ES-I3 (cell line): ENCODE data around the gene PRPH2.

ENCODE experiments used
- H3K36me3 ChIP-seq: 2 replicates; pipeline ENCODE4 v1.6.1; 2013; ENCODE audit warnings: mild to moderate bottlenecking, low read length, control low read depth, moderate library complexity; ENCODE audit not compliant: insufficient read depth
- H3K4me1 ChIP-seq: 2 replicates; pipeline ENCODE4 v1.6.1; 2013; ENCODE audit warnings: mild to moderate bottlenecking, control low read depth, low read length; ENCODE audit not compliant: insufficient read depth
- H3K9ac ChIP-seq: 2 replicates; pipeline ENCODE4 v1.6.1; 2013; ENCODE audit warnings: low read depth, mild to moderate bottlenecking, low read length, moderate library complexity
- H3K9me3 ChIP-seq: 2 replicates; pipeline ENCODE4 v1.6.1; 2013; ENCODE audit warnings: mild to moderate bottlenecking, low read length, moderate library complexity; ENCODE audit not compliant: control insufficient read depth, insufficient read depth

PRPH2 gene

DNA sequence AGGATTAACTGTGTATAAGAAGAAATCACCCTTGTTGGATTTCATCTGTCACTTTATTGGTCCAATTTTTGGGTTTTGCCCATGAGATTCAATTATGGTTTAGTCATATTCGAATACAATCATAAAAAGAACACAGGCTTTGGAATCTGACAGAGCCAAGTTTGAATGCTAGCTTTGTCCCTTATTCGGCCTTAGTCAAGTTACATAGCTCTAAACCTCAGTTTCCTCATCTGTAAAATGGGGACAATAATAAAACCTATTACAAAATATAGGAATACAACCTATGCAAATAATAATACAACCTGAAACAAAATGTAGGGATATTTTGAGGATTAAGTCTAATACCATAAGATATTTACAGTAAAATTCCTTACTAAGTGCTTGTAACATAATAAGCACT, 57.7 kb downstream of the PRPH2 start:
- Histone ChIP-seq H3K9me3 (no peaks in the 10 kb centered on the region), H3K9ac (no peak overlapping the region), H3K36me3 (no peaks in the 10 kb centered on the region; the same call in 1 of the 2 replicates), H3K4me1 (no peaks in the 10 kb centered on the region)

- H3K9me3 ChIP-seq = no peaks in the 10 kb centered on the region
- no peak overlapping the region for H3K9ac ChIP-seq
- H3K4me1 ChIP-seq = no peaks in the 10 kb centered on the region
- no peaks in the 10 kb centered on the region; the same call in none of the 2 replicates for H3K36me3 ChIP-seq
Measured at GRCh38 chr6:42661540-42662153, 60.8 kb downstream of the PRPH2 start.

- H3K9me3 ChIP-seq = no peaks in the 10 kb centered on the region
- H3K36me3 ChIP-seq = no peaks in the 10 kb centered on the region; the same call in 1 of the 2 replicates
- H3K4me1 ChIP-seq = no peaks in the 10 kb centered on the region
- H3K9ac ChIP-seq = no peak overlapping the region
Measured at GRCh38 chr6:42659806-42660205, 62.6 kb downstream of the PRPH2 start.

DNA sequence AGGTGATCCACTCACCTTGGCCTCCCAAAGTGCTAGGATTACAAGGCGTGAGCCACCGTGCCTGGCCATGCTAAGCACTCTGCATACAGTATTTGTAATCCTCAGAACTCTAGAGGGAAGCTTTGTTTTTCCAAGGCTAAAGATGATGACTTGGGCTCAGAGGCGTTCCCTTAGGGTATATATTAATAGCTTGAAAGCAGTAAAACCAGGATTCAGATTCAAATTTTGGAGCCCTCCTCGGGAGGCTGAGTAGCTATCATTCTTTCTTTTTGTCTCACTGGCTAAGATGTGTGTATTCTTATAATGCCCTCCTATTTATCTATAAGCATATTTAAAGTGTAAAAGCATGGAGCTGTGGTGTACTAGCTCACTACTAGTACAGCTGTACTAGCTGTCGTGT, 68.5 kb downstream of the PRPH2 start:
- H3K9me3 ChIP-seq = no peaks in the 10 kb centered on the region
- no peaks in the 10 kb centered on the region for H3K4me1 ChIP-seq
- no peaks in the 10 kb centered on the region; the same call in none of the 2 replicates for H3K36me3 ChIP-seq
- H3K9ac ChIP-seq = no peak overlapping the region

GRCh38 chr6:42652024-42652746, 70.2 kb downstream of the PRPH2 start:
- Histone ChIP-seq H3K4me1 (no peaks in the 10 kb centered on the region), H3K9me3 (no peaks in the 10 kb centered on the region), H3K36me3 (no peaks in the 10 kb centered on the region; the same call in 1 of the 2 replicates), H3K9ac (no peak overlapping the region)
